Small intestine (tissue), 7 donors: ENCODE data around the gene MAB21L3. TPM values are rescaled to one million over a fixed set of nuclear protein-coding genes. Genes with fewer than 3 reads are reported as not detected.
A peak's percentile ranks its signal among the peaks of the same experiment; 100 is the strongest.

ENCODE experiments used
- DNase-seq, 2 donors: peaks; one replicate each; pipeline versions ENCODE4 v3.0.0 to v3.0.0-alpha.2; 2013
- FAIRE-seq: peaks from 2 replicates; lab custom pipeline; 2012; peaks lifted over from hg19 to GRCh38; lab: Jason Lieb, UNC
- H3K27ac ChIP-seq, 3 donors: one replicate each; pipeline ENCODE4 v1.5.1; 2013; ENCODE audit warnings: low read length in 2 of 3, mild to moderate bottlenecking in 2 of 3, control low read depth in 1 of 3, inconsistent platforms in 1 of 3, low read depth in 1 of 3, moderate library complexity in 1 of 3
- H3K27me3 ChIP-seq, 3 donors: one replicate each; pipeline ENCODE4 v1.6.1; 2013; ENCODE audit warnings: low read length in 3 of 3, inconsistent platforms in 1 of 3; ENCODE audit not compliant: control insufficient read depth in 3 of 3, insufficient read depth in 3 of 3
- H3K36me3 ChIP-seq, 3 donors: one replicate each; pipeline ENCODE4 v1.6.1; 2013; ENCODE audit warnings: low read length in 3 of 3, inconsistent platforms in 1 of 3, low read depth in 1 of 3, mild to moderate bottlenecking in 1 of 3, moderate library complexity in 1 of 3; ENCODE audit not compliant: control insufficient read depth in 3 of 3, insufficient read depth in 2 of 3
- H3K4me1 ChIP-seq, 3 donors: one replicate each; pipeline ENCODE4 v1.6.1; 2013; ENCODE audit warnings: low read length in 2 of 3, inconsistent platforms in 1 of 3, low read depth in 1 of 3, mild to moderate bottlenecking in 1 of 3, moderate library complexity in 1 of 3; ENCODE audit not compliant: control insufficient read depth in 3 of 3, insufficient read depth in 2 of 3
- H3K4me3 ChIP-seq, 3 donors: one replicate each; pipeline ENCODE4 v1.5.1; 2013; ENCODE audit warnings: low read length in 3 of 3, control low read depth in 1 of 3, inconsistent platforms in 1 of 3, low read depth in 1 of 3, mild to moderate bottlenecking in 1 of 3, moderate library complexity in 1 of 3
- H3K9me3 ChIP-seq, 2 donors: one replicate each; pipeline ENCODE4 v1.6.1; 2013; ENCODE audit warnings: low read depth in 1 of 2, low read length in 1 of 2; ENCODE audit not compliant: control insufficient read depth in 2 of 2, insufficient read depth in 1 of 2
- WGBS, 3 donors: extraction: QIAGEN DNeasy Blood & Tissue Kit; methylation state at CpG; one replicate each; pipeline ENCODE4 v1.1.7; 2013; 5-methylcytosine and 5-hydroxymethylcytosine counted together
- polyA plus RNA-seq, 4 donors: library from polyadenylated mRNA; stranded (reverse) in 3 of 4; unstranded in 1 of 4; fragments of 200-250 nt in 3 of 4; fragments of 120-200 nt in 1 of 4; gene quantifications; one replicate each; pipeline versions ENCODE4 v1.2.1 to v1.2.3, GENCODE V29; 2013
- donor health status: healthy with polysubstance abuse.
- donor health status: control.
- donor health status: control.
- donor health status: Bipolar disorder and iron deficiency.
- donor health status: healthy.

The MAB21L3 gene
- polyA plus RNA-seq, 4 donors, result 0.16 to 1.4 (median 0.22) TPM; not detected in 1

GRCh38 chr1:116166011-116166571, 54.9 kb downstream of the MAB21L3 start:
- FAIRE-seq (no peak), DNase-seq (no peak)
- no peak overlapping the region for H3K4me3 ChIP-seq
- H3K4me1 ChIP-seq, result peaks cover 0 to 15% (median 3%) of the 10 kb centered on the region in 3 donors
- H3K9me3 ChIP-seq, result peaks cover 0 to 3% of the 10 kb centered on the region in 2 donors
- H3K27me3 ChIP-seq, result no peaks in the 10 kb centered on the region
- peak overlapping the region in 1 of 3 donors; percentile 11 for H3K27ac ChIP-seq
- no peaks in the 10 kb centered on the region for H3K36me3 ChIP-seq
- 68 to 75% (median 72%) methylated on average over 6 of the region's 6 CpGs for WGBS, 3 donors

GRCh38 chr1:116166655-116167054, 55.5 kb downstream of the MAB21L3 start:
- H3K36me3 ChIP-seq, result no peaks in the 10 kb centered on the region
- no peak for DNase-seq
- peaks cover 0 to 15% (median 3%) of the 10 kb centered on the region in 3 donors for H3K4me1 ChIP-seq
- H3K27ac ChIP-seq, result no peak overlapping the region
- WGBS, 3 donors, result 57 to 80% (median 59%) methylated on average over 4 of the region's 4 CpGs
- H3K9me3 ChIP-seq, result no peaks in the 10 kb centered on the region
- H3K4me3 ChIP-seq, result no peak overlapping the region
- H3K27me3 ChIP-seq, result no peaks in the 10 kb centered on the region
- no peak for FAIRE-seq

- H3K4me3 ChIP-seq, result peak overlapping the region; percentile 43 to 58 (median 43)
- no peaks in the 10 kb centered on the region for H3K36me3 ChIP-seq
- peak in 1 of 2 donors; percentile 66 for DNase-seq
- H3K4me1 ChIP-seq, result peaks cover 0 to 22% (median 3%) of the 10 kb centered on the region in 3 donors
- H3K27ac ChIP-seq, result peak overlapping the region in 2 of 3 donors; percentile 6 to 69
- FAIRE-seq, result no peak
- 7 to 22% (median 20%) methylated on average over 35 of the region's 35 CpGs for WGBS, 3 donors
- H3K9me3 ChIP-seq, result no peaks in the 10 kb centered on the region
- H3K27me3 ChIP-seq, result no peaks in the 10 kb centered on the region
Observed at GRCh38 chr1:116167625-116168276, 56.6 kb downstream of the MAB21L3 start.

- peak overlapping the region in 2 of 3 donors; percentile 17 to 69 for H3K27ac ChIP-seq
- H3K9me3 ChIP-seq, result no peaks in the 10 kb centered on the region
- WGBS, 3 donors, result 5 to 7% (median 5%) methylated on average over 27 to 42 of the region's 42 CpGs
- H3K36me3 ChIP-seq, result no peaks in the 10 kb centered on the region
- H3K4me3 ChIP-seq, result peak overlapping the region; percentile 43 to 58 (median 43)
- no peaks in the 10 kb centered on the region for H3K27me3 ChIP-seq
- DNase-seq (peak; percentile 82 to 93), FAIRE-seq (no peak)
- peaks cover 0 to 25% (median 3%) of the 10 kb centered on the region in 3 donors for H3K4me1 ChIP-seq
Observed at GRCh38 chr1:116168277-116169032, 57.3 kb downstream of the MAB21L3 start.

- H3K36me3 ChIP-seq, result no peaks in the 10 kb centered on the region
- H3K4me1 ChIP-seq, result peaks cover 0 to 30% (median 3%) of the 10 kb centered on the region in 3 donors
- DNase-seq (no peak), FAIRE-seq (no peak)
- H3K27me3 ChIP-seq, result no peaks in the 10 kb centered on the region
- no peak overlapping the region for H3K27ac ChIP-seq
- WGBS, 3 donors, result 86 to 90% (median 87%) methylated on average over 7 of the region's 7 CpGs
- H3K4me3 ChIP-seq, result no peak overlapping the region
- H3K9me3 ChIP-seq, result no peaks in the 10 kb centered on the region
Observed at GRCh38 chr1:116169898-116170297, 58.7 kb downstream of the MAB21L3 start.

GRCh38 chr1:116170721-116171589, 59.8 kb downstream of the MAB21L3 start:
- DNase-seq (no peak), FAIRE-seq (no peak)
- no peaks in the 10 kb centered on the region for H3K9me3 ChIP-seq
- peaks cover 0 to 35% (median 3%) of the 10 kb centered on the region in 3 donors for H3K4me1 ChIP-seq
- no peaks in the 10 kb centered on the region for H3K27me3 ChIP-seq
- WGBS, 3 donors, result 91 to 94% (median 92%) methylated on average over 6 of the region's 6 CpGs
- no peak overlapping the region for H3K27ac ChIP-seq
- no peak overlapping the region for H3K4me3 ChIP-seq
- H3K36me3 ChIP-seq, result no peaks in the 10 kb centered on the region

GRCh38 chr1:116172666-116173065, 61.5 kb downstream of the MAB21L3 start:
- Histone ChIP-seq H3K36me3 (no peaks in the 10 kb centered on the region), H3K4me3 (no peak overlapping the region), H3K9me3 (no peaks in the 10 kb centered on the region), H3K4me1 (peaks cover 0 to 35% (median 0%) of the 10 kb centered on the region in 3 donors), H3K27ac (no peak overlapping the region), H3K27me3 (no peaks in the 10 kb centered on the region)
- 90 to 96% (median 92%) methylated on average over 1 of the region's 1 CpG for WGBS, 3 donors
- no peak for FAIRE-seq
- DNase-seq, result no peak

GRCh38 chr1:116175611-116176010, 64.4 kb downstream of the MAB21L3 start:
- Histone ChIP-seq H3K4me3 (no peak overlapping the region), H3K27ac (no peak overlapping the region), H3K36me3 (no peaks in the 10 kb centered on the region), H3K9me3 (no peaks in the 10 kb centered on the region), H3K27me3 (no peaks in the 10 kb centered on the region), H3K4me1 (peaks cover 2 to 50% (median 6%) of the 10 kb centered on the region in 3 donors)
- FAIRE-seq, result no peak
- no peak for DNase-seq
- 61 to 82% (median 78%) methylated on average over 3 of the region's 3 CpGs for WGBS, 3 donors
